ENCODE results near the gene PPP1R12C.

GRCh38 chr19:55088543-55089341 lies 28.7 kb downstream of the PPP1R12C start:
- TF ChIP-seq CBFB (CRISPR knock-in tag; IDR thresholded peaks at IDR 0.05; ENCODE audit: low read depth) (no peak), E2F1 (CRISPR knock-in tag; IDR thresholded peaks at IDR 0.05) (no peak), NFE2L1 (CRISPR knock-in tag; IDR thresholded peaks at IDR 0.05) (no peak), FOXJ3 (CRISPR knock-in tag; IDR thresholded peaks at IDR 0.05; ENCODE audit: borderline replicate concordance) (no peak), TCF7 (CRISPR knock-in tag; IDR thresholded peaks at IDR 0.05; ENCODE audit: low read depth) (no peak), ZNF121 (CRISPR knock-in tag; IDR thresholded peaks at IDR 0.05) (no peak), ZNF416 (CRISPR knock-in tag; IDR thresholded peaks at IDR 0.05) (no peak), STAT6 (CRISPR knock-in tag; conservative IDR thresholded peaks at IDR 0.05; ENCODE audit: low read depth) (no peak), ZNF423 (CRISPR knock-in tag; IDR thresholded peaks at IDR 0.05) (no peak), NR2C2 (CRISPR knock-in tag; IDR thresholded peaks at IDR 0.05) (no peak), FOXP1 (CRISPR knock-in tag; IDR thresholded peaks at IDR 0.05; ENCODE audit: borderline replicate concordance) (no peak), ETV6 (CRISPR knock-in tag; IDR thresholded peaks at IDR 0.05) (no peak)
- TF ChIP-seq, protein P1, sequence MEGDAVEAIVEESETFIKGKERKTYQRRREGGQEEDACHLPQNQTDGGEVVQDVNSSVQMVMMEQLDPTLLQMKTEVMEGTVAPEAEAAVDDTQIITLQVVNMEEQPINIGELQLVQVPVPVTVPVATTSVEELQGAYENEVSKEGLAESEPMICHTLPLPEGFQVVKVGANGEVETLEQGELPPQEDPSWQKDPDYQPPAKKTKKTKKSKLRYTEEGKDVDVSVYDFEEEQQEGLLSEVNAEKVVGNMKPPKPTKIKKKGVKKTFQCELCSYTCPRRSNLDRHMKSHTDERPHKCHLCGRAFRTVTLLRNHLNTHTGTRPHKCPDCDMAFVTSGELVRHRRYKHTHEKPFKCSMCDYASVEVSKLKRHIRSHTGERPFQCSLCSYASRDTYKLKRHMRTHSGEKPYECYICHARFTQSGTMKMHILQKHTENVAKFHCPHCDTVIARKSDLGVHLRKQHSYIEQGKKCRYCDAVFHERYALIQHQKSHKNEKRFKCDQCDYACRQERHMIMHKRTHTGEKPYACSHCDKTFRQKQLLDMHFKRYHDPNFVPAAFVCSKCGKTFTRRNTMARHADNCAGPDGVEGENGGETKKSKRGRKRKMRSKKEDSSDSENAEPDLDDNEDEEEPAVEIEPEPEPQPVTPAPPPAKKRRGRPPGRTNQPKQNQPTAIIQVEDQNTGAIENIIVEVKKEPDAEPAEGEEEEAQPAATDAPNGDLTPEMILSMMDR (IDR thresholded peaks at IDR 0.05): peak; percentile 95
- TF ChIP-seq, protein P2, sequence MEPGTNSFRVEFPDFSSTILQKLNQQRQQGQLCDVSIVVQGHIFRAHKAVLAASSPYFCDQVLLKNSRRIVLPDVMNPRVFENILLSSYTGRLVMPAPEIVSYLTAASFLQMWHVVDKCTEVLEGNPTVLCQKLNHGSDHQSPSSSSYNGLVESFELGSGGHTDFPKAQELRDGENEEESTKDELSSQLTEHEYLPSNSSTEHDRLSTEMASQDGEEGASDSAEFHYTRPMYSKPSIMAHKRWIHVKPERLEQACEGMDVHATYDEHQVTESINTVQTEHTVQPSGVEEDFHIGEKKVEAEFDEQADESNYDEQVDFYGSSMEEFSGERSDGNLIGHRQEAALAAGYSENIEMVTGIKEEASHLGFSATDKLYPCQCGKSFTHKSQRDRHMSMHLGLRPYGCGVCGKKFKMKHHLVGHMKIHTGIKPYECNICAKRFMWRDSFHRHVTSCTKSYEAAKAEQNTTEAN (CRISPR knock-in tag; IDR thresholded peaks at IDR 0.05): no peak

Data from WTC11 (cell line).